GM12878 (cell line): ENCODE data around the gene CLDN15. TPM values are rescaled to one million over a fixed set of nuclear protein-coding genes. Genes with fewer than 3 reads are reported as not detected.

Experiments
- ATAC-seq: fragments of 200-7000 bp; cut with Tn5 transposase; 3 replicates; pipeline ENCODE4 v1.9.1; 2020; ENCODE audit warnings: mild to moderate bottlenecking, moderate library complexity
- BruUV-seq: library from RNA; stranded (reverse); fragments of 400-500 nt; replicated peaks from 2 replicates; lab custom pipeline; 2021; lab: Mats Ljungman, UMichigan
- CTCF ChIA-PET: fragments of 300-600 bp; sonication (Branson Sonifier 250); formaldehyde crosslinking; extraction: SDS; loops from one replicate; lab custom pipeline; 2021; ENCODE audit warnings: inconsistent platforms; lab: Yijun Ruan, JAX
- POLR2A ChIA-PET: fragments of 350-600 bp; formaldehyde crosslinking; extraction: SDS; loops from one replicate; lab custom pipeline; 2021; ENCODE audit warnings: inconsistent platforms; lab: Charles Lee
- RAD21 ChIA-PET: fragments of 300-600 bp; sonication (Branson Sonifier 250); formaldehyde crosslinking; loops from one replicate; lab custom pipeline; 2023; ENCODE audit warnings: antibody characterized with exemption; ENCODE audit not compliant: unreplicated experiment; lab: Charles Lee
- SMC1A ChIA-PET: fragments of 300-600 bp; sonication (Branson Sonifier 250); formaldehyde crosslinking; loops from one replicate; lab custom pipeline; 2023; ENCODE audit not compliant: unreplicated experiment, uncharacterized antibody; lab: Charles Lee
- DNase-seq: peaks from one replicate; pipeline ENCODE4 v3.0.0-alpha.2; 2011; ENCODE audit warnings: low read depth, low spot score
- FAIRE-seq: peaks from 3 replicates; lab custom pipeline; 2011; peaks lifted over from hg19 to GRCh38; lab: Jason Lieb, UNC
- H2AFZ ChIP-seq: 2 replicates; pipeline ENCODE4 v1.6.0; 2011; ENCODE audit warnings: low read depth, low read length, control low read depth; ENCODE audit not compliant: control insufficient read depth
- H3K27ac ChIP-seq: 2 replicates; pipeline ENCODE4 v1.5.1; 2011; ENCODE audit warnings: control low read depth; ENCODE audit not compliant: control insufficient read depth, insufficient read depth
- H3K27me3 ChIP-seq, 2 experiments: replicated peaks in 1 of 2; 2 replicates each; pipeline versions ENCODE4 v1.6.0 to v1.6.1; 2011; ENCODE audit warnings: low read length in 1 of 2; ENCODE audit not compliant: control insufficient read depth in 2 of 2, insufficient read depth in 2 of 2
- H3K36me3 ChIP-seq, 2 experiments: 2 replicates each; pipeline ENCODE4 v1.5.1; 2011; ENCODE audit warnings: low read length in 1 of 2; ENCODE audit not compliant: control insufficient read depth in 2 of 2, insufficient read depth in 2 of 2
- H3K4me1 ChIP-seq: 2 replicates; pipeline ENCODE4 v1.6.1; 2011; ENCODE audit warnings: mild to moderate bottlenecking, low read length, moderate library complexity, mixed read lengths; ENCODE audit not compliant: control insufficient read depth, insufficient read depth
- H3K4me2 ChIP-seq: 2 replicates; pipeline ENCODE4 v1.6.0; 2011; ENCODE audit warnings: control low read depth; ENCODE audit not compliant: control insufficient read depth, insufficient read depth
- H3K4me3 ChIP-seq: fragments of 200-600 bp; sonication (generic); 2 replicates; pipeline ENCODE4 v1.5.1; 2016
- H3K79me2 ChIP-seq: 2 replicates; pipeline ENCODE4 v1.6.0; 2011; ENCODE audit warnings: low read length; ENCODE audit not compliant: control insufficient read depth, insufficient read depth
- H3K9ac ChIP-seq: 2 replicates; pipeline ENCODE4 v1.8.0; 2011; ENCODE audit warnings: low read length, control low read depth, mixed read lengths; ENCODE audit not compliant: control insufficient read depth, insufficient read depth
- H3K9me3 ChIP-seq: replicated peaks from 3 replicates; pipeline ENCODE4 v1.5.1; 2011; ENCODE audit warnings: mild to moderate bottlenecking, low read length; ENCODE audit not compliant: control insufficient read depth, insufficient read depth
- H4K20me1 ChIP-seq: 2 replicates; pipeline ENCODE4 v1.6.0; 2011; ENCODE audit not compliant: control insufficient read depth, insufficient read depth
- CBX3 ChIP-seq: fragments of 200-600 bp; sonication (generic); IDR thresholded peaks from 2 replicates; pipeline ENCODE4 v1.6.1; 2016; ENCODE audit warnings: low read depth, borderline replicate concordance
- CBX5 ChIP-seq: sonication (generic); IDR thresholded peaks from 2 replicates; pipeline ENCODE4 v1.6.1; 2016; ENCODE audit warnings: low read depth, moderate library complexity, mild to moderate bottlenecking, inconsistent platforms
- CUX1 ChIP-seq: IDR thresholded peaks from 2 replicates; pipeline ENCODE4 v1.6.1; 2012; ENCODE audit warnings: improper control_type of control experiment, low read depth, low read length; ENCODE audit not compliant: insufficient replicate concordance
- HDAC6 ChIP-seq: fragments of 200-600 bp; sonication (generic); IDR thresholded peaks from one replicate; pipeline ENCODE4 v1.8.0; 2017; ENCODE audit warnings: antibody characterized with exemption; ENCODE audit not compliant: unreplicated experiment
- HDGF ChIP-seq: fragments of 450-650 bp; IDR thresholded peaks from 2 replicates; pipeline ENCODE4 v1.6.1; 2016; ENCODE audit warnings: antibody characterized with exemption
- NKRF ChIP-seq: fragments of 450-650 bp; conservative IDR thresholded peaks from 2 replicates; pipeline ENCODE4 v1.6.1; 2017; ENCODE audit warnings: mild to moderate bottlenecking, moderate library complexity
- RELB ChIP-seq: fragments of 450-650 bp; IDR thresholded peaks from 2 replicates; pipeline ENCODE4 v1.6.1; 2017; ENCODE audit warnings: low read depth, mild to moderate bottlenecking, moderate library complexity
- YBX1 ChIP-seq: fragments of 450-650 bp; IDR thresholded peaks from 2 replicates; pipeline ENCODE4 v1.6.1; 2016; ENCODE audit warnings: antibody characterized with exemption
- ZNF592 ChIP-seq: fragments of 450-650 bp; IDR thresholded peaks from 2 replicates; pipeline ENCODE4 v1.6.1; 2017; ENCODE audit warnings: mild to moderate bottlenecking, moderate library complexity
- WGBS: methylation state at CpG from one replicate; pipeline ENCODE4 v1.1.6; 2016; ENCODE audit warnings: low lambda C conversion rate; ENCODE audit not compliant: insufficient replicate concordance, insufficient coverage; ENCODE audit errors: missing lambda C conversion rate; 5-methylcytosine and 5-hydroxymethylcytosine counted together
- in situ Hi-C: fragments of 300-500 bp; cut with MboI; formaldehyde crosslinking; loops from 9 replicates; pipeline ENCODE4 v1.14.3; 2018; ENCODE audit warnings: mixed read lengths
- intact Hi-C: fragments of 100-400 bp; cut with micrococcal nuclease; formaldehyde crosslinking; loops from one replicate; pipeline ENCODE4 v1.14.2; 2022; ENCODE audit not compliant: unreplicated experiment
- polyA plus RNA-seq, 11 experiments: library from polyadenylated mRNA; depleted of rRNA in 4 of 11; unstranded in 6 of 11; stranded (reverse) in 5 of 11; fragments of >200 nt; fragmentation: Nextera tagmentation in 4 of 11; fragmentation: Illumina TruSeq in 1 of 11; extraction: Ambion mirVana in 4 of 11; extraction: Trizol in 1 of 11; gene quantifications; 1 replicate in 1 of 11; 2 replicates in 10 of 11; pipeline versions ENCODE4 v1.2.1 to v1.2.3, GENCODE V29; 2011 to 2016; ENCODE audit warnings: inconsistent platforms in 2 of 11, missing spikeins in 2 of 11, low read depth in 1 of 11
- total RNA-seq, 4 experiments: library from RNA; depleted of rRNA in 3 of 4; stranded (reverse); fragments of >200 nt in 3 of 4; fragmentation: Illumina TruSeq in 1 of 4; extraction: Trizol in 1 of 4; gene quantifications; 2 replicates each; pipeline versions ENCODE4 v1.2.1 to v1.2.3, GENCODE V29; 2013 to 2021

The CLDN15 gene
- total and polyA plus RNA-seq, 10 of the 15 experiments (the other 5 are each of a cell fraction or from before 2014, with no cell fraction given), result 0.47 to 15.0 (median 6.6) TPM

- intact Hi-C loops (no loop called here), in situ Hi-C loops (no loop called here)
- Histone ChIP-seq H3K9ac (no peak overlapping the region), H3K36me3 (no peaks in the 10 kb centered on the region), H3K9me3 (no peaks in the 10 kb centered on the region), H3K4me1 (no peaks in the 10 kb centered on the region), H3K4me2 (no peak overlapping the region), H3K27ac (no peak overlapping the region), H3K4me3 (no peak overlapping the region), H4K20me1 (no peaks in the 10 kb centered on the region), H2AFZ (no peak overlapping the region), H3K79me2 (no peaks in the 10 kb centered on the region), H3K27me3 (peaks cover 0 to 5% of the 10 kb centered on the region in 2 experiments; a peak in 2 of 4 replicates)
- ChIA-PET CTCF (interaction anchor here (1.4 to 8.3 kb wide), 3 partner anchors 25 to 86 kb away, joined by 3 to 248 read pairs (median 65); no protein-coding TSS in a partner anchor), SMC1A (interaction anchor here (0.6 kb wide), 1 partner anchor 58 kb away, joined by 3 read pairs; no protein-coding TSS in a partner anchor), POLR2A (no interaction called here), RAD21 (interaction anchor here (6.0 kb wide), 1 partner anchor 53 kb away, joined by 134 read pairs; no protein-coding TSS in a partner anchor)
- 58% methylated on average over 12 of the region's 17 CpGs for WGBS
- FAIRE-seq (no peak), DNase-seq (no peak), ATAC-seq (no peak)
- no TSS peak for BruUV-seq
- no peak for TF ChIP-seq CBX3
- TF ChIP-seq RELB, result no peak
- TF ChIP-seq NKRF, result no peak
- no peak for TF ChIP-seq YBX1
- no peak for TF ChIP-seq HDAC6
- no peak for TF ChIP-seq CBX5
- TF ChIP-seq ZNF592, result no peak
- TF ChIP-seq CUX1, result no peak
- no peak for TF ChIP-seq HDGF
Observed at GRCh38 chr7:101195884-101196283, 41.7 kb downstream of the CLDN15 start.
